HG03439 (cell line): ENCODE data around the gene EZH2.

ENCODE experiments used
- ATAC-seq: cut with Tn5 transposase; IDR thresholded peaks from one replicate; pipeline ENCODE4 v1.9.1; 2021; ENCODE audit warnings: mild to moderate bottlenecking, moderate library complexity; ENCODE audit not compliant: unreplicated experiment

EZH2 gene

GRCh38 chr7:148858489-148858888 lies 25.6 kb downstream of the EZH2 start:
- no peak for ATAC-seq

- ATAC-seq = no peak
Observed at GRCh38 chr7:148856891-148857290, 27.2 kb downstream of the EZH2 start.

GRCh38 chr7:148856578-148856881 lies 27.6 kb downstream of the EZH2 start:
- peak; percentile 11 for ATAC-seq

GRCh38 chr7:148854983-148855382 lies 29.1 kb downstream of the EZH2 start:
- no peak for ATAC-seq

GRCh38 chr7:148852272-148852671 lies 31.8 kb downstream of the EZH2 start:
- no peak for ATAC-seq

GRCh38 chr7:148850564-148850963 lies 33.5 kb downstream of the EZH2 start:
- no peak for ATAC-seq

- ATAC-seq = no peak
Observed at GRCh38 chr7:148849393-148850098, 34.5 kb downstream of the EZH2 start.

GRCh38 chr7:148847815-148848734 lies 36.0 kb downstream of the EZH2 start:
- no peak for ATAC-seq

- no peak for ATAC-seq
Observed at GRCh38 chr7:148838905-148839304, 45.2 kb downstream of the EZH2 start.

GRCh38 chr7:148835854-148836253 lies 48.2 kb downstream of the EZH2 start:
- ATAC-seq = no peak

GRCh38 chr7:148834605-148835004 lies 49.5 kb downstream of the EZH2 start:
- no peak for ATAC-seq

GRCh38 chr7:148831782-148832181 lies 52.3 kb downstream of the EZH2 start:
- ATAC-seq = no peak

GRCh38 chr7:148830897-148831692 lies 53.0 kb downstream of the EZH2 start:
- no peak for ATAC-seq

- no peak for ATAC-seq
Observed at GRCh38 chr7:148828965-148829364, 55.1 kb downstream of the EZH2 start.

- no peak for ATAC-seq
Observed at GRCh38 chr7:148825338-148825737, 58.8 kb downstream of the EZH2 start.

- no peak for ATAC-seq
Observed at GRCh38 chr7:148824864-148825263, 59.2 kb downstream of the EZH2 start.

- ATAC-seq = no peak
Observed at GRCh38 chr7:148821422-148821821, 62.7 kb downstream of the EZH2 start.

GRCh38 chr7:148819697-148820360 lies 64.3 kb downstream of the EZH2 start:
- no peak for ATAC-seq

GRCh38 chr7:148815612-148816011 lies 68.5 kb downstream of the EZH2 start:
- ATAC-seq = no peak

GRCh38 chr7:148814922-148815559 lies 69.0 kb downstream of the EZH2 start:
- ATAC-seq = no peak
